ENCODE data around the gene AFM.

GRCh38 chr4:73448448-73449203, 32.9 kb upstream of the AFM start:
- TF ChIP-seq CTCF (IDR thresholded peaks at IDR 0.05; ENCODE audit: low read depth, low read length) (no peak), POLR2A (IDR thresholded peaks at IDR 0.05; ENCODE audit: extremely low read depth, insufficient read length) (no peak)

All from NB4 (cell line).